Smooth muscle cell (in vitro differentiated cells): ENCODE measurements around the gene ENTPD2. TPM values are rescaled to one million over a fixed set of nuclear protein-coding genes. Genes with fewer than 3 reads are reported as not detected.

Experiments used
- DNase-seq: peaks from one replicate; lab custom pipeline; 2025; ENCODE audit not compliant: unreplicated experiment; lab: John Stamatoyannopoulos, UW
- H2AFZ ChIP-seq: fragments of 200-600 bp; sonication (generic); 2 replicates; pipeline ENCODE4 v1.6.0; 2016; ENCODE audit warnings: antibody characterized with exemption, low read depth, mild to moderate bottlenecking
- H3F3A ChIP-seq: fragments of 200-600 bp; sonication (generic); 2 replicates; pipeline ENCODE4 v1.6.0; 2017; ENCODE audit warnings: antibody characterized with exemption, low read depth
- H3K27ac ChIP-seq: fragments of 200-600 bp; sonication (generic); 2 replicates; pipeline ENCODE4 v1.5.1; 2016; ENCODE audit warnings: low read depth, mild to moderate bottlenecking
- H3K27me3 ChIP-seq: fragments of 200-600 bp; sonication (generic); 2 replicates; pipeline ENCODE4 v1.6.1; 2016; ENCODE audit warnings: low read depth, mild to moderate bottlenecking
- H3K36me3 ChIP-seq: fragments of 200-600 bp; sonication (generic); 2 replicates; pipeline ENCODE4 v1.5.1; 2016; ENCODE audit warnings: low read depth
- H3K4me1 ChIP-seq: fragments of 200-600 bp; sonication (generic); 2 replicates; pipeline ENCODE4 v1.5.1; 2016; ENCODE audit warnings: low read depth
- H3K4me2 ChIP-seq: fragments of 200-600 bp; sonication (generic); 2 replicates; pipeline ENCODE4 v1.6.0; 2016; ENCODE audit warnings: mild to moderate bottlenecking
- H3K4me3 ChIP-seq: fragments of 200-600 bp; sonication (generic); 2 replicates; pipeline ENCODE4 v1.5.1; 2016; ENCODE audit warnings: mild to moderate bottlenecking
- H3K79me2 ChIP-seq: fragments of 200-600 bp; sonication (generic); 2 replicates; pipeline ENCODE4 v1.6.0; 2016; ENCODE audit warnings: low read depth, mild to moderate bottlenecking
- H3K9ac ChIP-seq: fragments of 200-600 bp; sonication (generic); 2 replicates; pipeline ENCODE4 v1.6.0; 2016; ENCODE audit warnings: low read depth
- H3K9me3 ChIP-seq: fragments of 200-600 bp; sonication (generic); replicated peaks from 2 replicates; pipeline ENCODE4 v1.5.1; 2016; ENCODE audit warnings: low read depth
- H4K20me1 ChIP-seq: fragments of 200-600 bp; sonication (generic); 2 replicates; pipeline ENCODE4 v1.6.0; 2016; ENCODE audit warnings: low read depth
- WGBS: methylation state at CpG from one replicate; pipeline ENCODE4 v1.1.7; 2016; ENCODE audit warnings: low lambda C conversion rate; 5-methylcytosine and 5-hydroxymethylcytosine counted together
- polyA plus RNA-seq: library from polyadenylated mRNA; unstranded; fragments of >200 nt; fragmentation: Nextera tagmentation; extraction: Ambion mirVana; gene quantifications from 2 replicates; pipeline ENCODE4 v1.2.1, GENCODE V29; 2016
- total RNA-seq: library from RNA; depleted of rRNA; stranded (reverse); fragments of >200 nt; gene quantifications from 2 replicates; pipeline ENCODE4 v1.2.3, GENCODE V29; 2014
- TF ChIP-seq, protein P1 (sequence below): fragments of 200-600 bp; sonication (generic); IDR thresholded peaks from 2 replicates; pipeline ENCODE4 v1.5.1; 2017; ENCODE audit warnings: borderline replicate concordance, mild to moderate bottlenecking, antibody characterized with exemption; ENCODE audit not compliant: insufficient read depth, poor library complexity, severe bottlenecking

ENTPD2 gene
- total and polyA plus RNA-seq, 2 experiments from 2014 or later: 0.30 TPM; not detected in 1

DNA sequence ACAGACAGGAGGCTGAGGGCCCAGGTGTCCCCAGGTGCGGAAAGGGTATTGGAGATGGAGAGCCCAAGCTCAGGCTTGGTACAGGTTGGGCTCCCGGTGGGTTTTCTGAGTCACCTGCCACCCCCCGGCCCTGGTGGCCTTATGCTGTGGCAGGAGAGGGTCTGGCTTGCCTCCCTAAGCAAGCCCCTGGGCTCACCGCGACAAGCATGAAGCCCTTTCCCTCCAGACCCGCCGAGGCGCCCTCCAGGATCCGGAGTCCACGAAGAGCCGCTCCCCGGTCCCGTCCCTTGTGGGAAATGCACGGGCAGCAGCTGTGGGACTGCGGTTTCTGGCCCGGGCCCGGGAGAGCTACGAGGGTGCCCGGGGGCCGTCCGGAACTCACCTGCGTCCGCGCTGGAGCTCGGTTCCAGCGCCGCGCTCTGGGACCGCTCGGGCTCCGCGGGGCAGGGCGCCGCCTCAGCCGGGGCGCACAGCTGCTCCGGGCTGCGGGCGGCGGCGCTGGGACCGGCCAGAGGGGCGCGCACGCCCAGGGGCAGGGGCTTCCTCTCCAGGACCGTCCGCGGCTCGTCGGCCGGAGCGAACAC lies 15.7 kb upstream of the ENTPD2 start:
- no peaks in the 10 kb centered on the region for H3F3A ChIP-seq
- WGBS: 7% methylated on average over 32 of the region's 52 CpGs
- H3K36me3 ChIP-seq: no peaks in the 10 kb centered on the region
- H3K27ac ChIP-seq: no peak overlapping the region
- H3K9me3 ChIP-seq: no peaks in the 10 kb centered on the region
- peaks cover 6% of the 10 kb centered on the region for H3K27me3 ChIP-seq
- DNase-seq: no peak
- H4K20me1 ChIP-seq: no peaks in the 10 kb centered on the region
- no peak overlapping the region for H3K9ac ChIP-seq
- peak overlapping the region; percentile 32 for H3K4me3 ChIP-seq
- peaks cover 8% of the 10 kb centered on the region for H3K4me1 ChIP-seq
- TF ChIP-seq, protein P1, sequence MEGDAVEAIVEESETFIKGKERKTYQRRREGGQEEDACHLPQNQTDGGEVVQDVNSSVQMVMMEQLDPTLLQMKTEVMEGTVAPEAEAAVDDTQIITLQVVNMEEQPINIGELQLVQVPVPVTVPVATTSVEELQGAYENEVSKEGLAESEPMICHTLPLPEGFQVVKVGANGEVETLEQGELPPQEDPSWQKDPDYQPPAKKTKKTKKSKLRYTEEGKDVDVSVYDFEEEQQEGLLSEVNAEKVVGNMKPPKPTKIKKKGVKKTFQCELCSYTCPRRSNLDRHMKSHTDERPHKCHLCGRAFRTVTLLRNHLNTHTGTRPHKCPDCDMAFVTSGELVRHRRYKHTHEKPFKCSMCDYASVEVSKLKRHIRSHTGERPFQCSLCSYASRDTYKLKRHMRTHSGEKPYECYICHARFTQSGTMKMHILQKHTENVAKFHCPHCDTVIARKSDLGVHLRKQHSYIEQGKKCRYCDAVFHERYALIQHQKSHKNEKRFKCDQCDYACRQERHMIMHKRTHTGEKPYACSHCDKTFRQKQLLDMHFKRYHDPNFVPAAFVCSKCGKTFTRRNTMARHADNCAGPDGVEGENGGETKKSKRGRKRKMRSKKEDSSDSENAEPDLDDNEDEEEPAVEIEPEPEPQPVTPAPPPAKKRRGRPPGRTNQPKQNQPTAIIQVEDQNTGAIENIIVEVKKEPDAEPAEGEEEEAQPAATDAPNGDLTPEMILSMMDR: no peak
- no peaks in the 10 kb centered on the region for H3K79me2 ChIP-seq
- H3K4me2 ChIP-seq: peak overlapping the region; percentile 95
- no peak overlapping the region for H2AFZ ChIP-seq

DNA sequence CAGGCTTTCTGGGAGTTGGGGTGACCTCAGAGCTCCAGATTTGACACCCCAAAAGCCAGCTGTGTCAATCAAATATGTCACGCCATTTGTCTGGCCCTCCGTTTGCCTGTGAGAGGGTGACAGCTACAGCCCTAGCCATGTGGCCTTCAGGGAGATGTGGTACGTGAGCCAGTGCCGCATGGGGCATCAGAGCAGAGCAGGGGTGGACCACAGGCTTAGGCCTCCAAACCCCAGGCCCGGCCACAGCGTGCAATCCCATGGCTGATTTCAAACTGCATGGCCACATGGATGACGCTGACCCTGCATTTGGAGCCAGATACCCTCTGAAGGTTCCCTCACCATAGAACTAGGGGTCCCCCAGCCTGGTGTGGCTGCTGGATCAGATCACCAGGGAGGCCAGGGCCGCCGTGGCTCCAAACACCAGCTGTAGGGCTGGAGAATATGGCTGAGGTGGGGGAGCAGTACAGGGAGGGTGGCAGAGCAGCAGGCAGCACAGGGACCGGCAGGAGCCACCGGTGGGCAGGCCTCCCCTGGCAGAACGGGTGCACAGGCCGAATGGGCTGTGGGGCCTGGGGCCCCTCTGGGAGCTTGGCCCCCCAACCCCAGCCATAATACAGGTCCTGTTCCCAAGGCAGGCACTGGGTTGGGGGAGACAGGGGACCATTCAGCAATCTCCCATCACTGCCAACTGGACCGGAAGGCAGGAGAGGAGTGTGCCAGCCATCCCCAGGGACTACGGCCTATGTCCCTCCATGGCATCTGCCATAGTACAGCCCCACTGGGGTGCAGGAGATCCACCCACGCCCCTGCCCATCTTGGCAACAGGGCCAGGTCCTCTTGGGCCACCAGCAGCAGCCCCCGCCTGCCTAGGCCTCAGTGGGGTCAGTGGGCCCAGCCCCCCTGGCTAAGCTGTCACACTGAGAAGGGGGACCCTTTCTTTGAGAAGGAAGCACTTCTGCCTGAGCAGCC lies 15.0 kb upstream of the ENTPD2 start:
- H3K27ac ChIP-seq: no peak overlapping the region
- H3K4me2 ChIP-seq: peak overlapping the region; percentile 95
- H3K36me3 ChIP-seq: no peaks in the 10 kb centered on the region
- no peak overlapping the region for H2AFZ ChIP-seq
- no peaks in the 10 kb centered on the region for H3K79me2 ChIP-seq
- WGBS: 88% methylated on average over 17 of the region's 17 CpGs
- no peaks in the 10 kb centered on the region for H3F3A ChIP-seq
- DNase-seq: no peak
- peaks cover 8% of the 10 kb centered on the region for H3K4me1 ChIP-seq
- TF ChIP-seq, protein P1: no peak
- H4K20me1 ChIP-seq: no peaks in the 10 kb centered on the region
- H3K4me3 ChIP-seq: no peak overlapping the region
- H3K9me3 ChIP-seq: no peaks in the 10 kb centered on the region
- peaks cover 6% of the 10 kb centered on the region for H3K27me3 ChIP-seq
- no peak overlapping the region for H3K9ac ChIP-seq

DNA sequence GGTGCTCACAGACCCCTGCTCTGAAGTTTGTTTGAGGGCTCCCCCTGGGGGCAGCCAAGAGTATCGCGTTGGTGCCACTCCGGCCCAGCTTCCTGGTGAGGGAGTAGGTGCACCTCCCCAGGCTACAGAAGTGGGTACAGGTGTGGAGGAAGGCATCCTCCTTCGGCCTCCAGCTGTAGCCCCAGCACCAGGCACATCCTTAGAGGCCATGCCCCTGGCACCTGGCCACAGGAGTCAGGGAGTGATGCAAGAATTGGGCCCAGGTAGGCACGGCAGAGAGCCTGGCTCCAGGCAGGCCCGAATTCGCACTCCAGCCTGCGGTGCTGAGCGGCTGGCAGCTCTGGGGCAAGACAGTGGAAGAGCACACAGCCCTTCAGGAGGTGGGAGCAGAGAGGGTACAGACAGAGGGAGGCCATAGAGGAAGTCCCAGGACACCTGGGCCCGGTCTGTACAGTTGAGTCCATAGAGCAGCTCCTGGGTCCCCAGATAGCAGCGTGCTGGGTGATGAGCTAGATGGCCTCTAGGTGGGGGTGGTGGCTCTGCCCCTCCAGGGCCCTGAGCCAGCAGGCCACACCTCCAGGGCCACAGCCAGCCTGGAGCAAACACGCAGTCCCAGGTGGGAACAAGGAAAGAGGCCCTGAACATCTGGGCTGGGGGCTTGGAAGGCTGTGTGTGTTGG lies 14.1 kb upstream of the ENTPD2 start:
- Histone ChIP-seq H3K79me2 (no peaks in the 10 kb centered on the region), H3K4me3 (no peak overlapping the region), H3K27me3 (peaks cover 6% of the 10 kb centered on the region), H3F3A (no peaks in the 10 kb centered on the region), H4K20me1 (no peaks in the 10 kb centered on the region), H2AFZ (no peak overlapping the region), H3K27ac (no peak overlapping the region), H3K4me2 (no peak overlapping the region), H3K36me3 (no peaks in the 10 kb centered on the region), H3K4me1 (peaks cover 8% of the 10 kb centered on the region), H3K9me3 (no peaks in the 10 kb centered on the region), H3K9ac (no peak overlapping the region)
- WGBS: 62% methylated on average over 12 of the region's 12 CpGs
- TF ChIP-seq, protein P1: peak; percentile 66
- DNase-seq: peak; percentile 21
